Fibroblast of lung (primary cell): ENCODE results near the gene AKAP13. TPM values are rescaled to one million over a fixed set of nuclear protein-coding genes. Genes with fewer than 3 reads are reported as not detected.

Experiments
- DNase-seq, 2 donors: peaks; one replicate each; pipeline versions ENCODE4 v3.0.0 to v3.0.0-alpha.2; 2010; ENCODE audit warnings: low read depth in 2 of 2
- H2AFZ ChIP-seq: 2 replicates; pipeline ENCODE4 v1.5.1; 2012; ENCODE audit warnings: low read length, control low read depth, inconsistent platforms
- H3K27ac ChIP-seq: 2 replicates; pipeline ENCODE4 v1.5.1; 2011; ENCODE audit warnings: low read length, control low read depth; ENCODE audit not compliant: insufficient read depth
- H3K27me3 ChIP-seq: 2 replicates; pipeline ENCODE4 v1.5.1; 2011; ENCODE audit warnings: mild to moderate bottlenecking, low read length; ENCODE audit not compliant: control insufficient read depth, insufficient read depth
- H3K36me3 ChIP-seq: 2 replicates; pipeline ENCODE4 v1.5.1; 2011; ENCODE audit warnings: low read length; ENCODE audit not compliant: control insufficient read depth, insufficient read depth
- H3K4me1 ChIP-seq: 2 replicates; pipeline ENCODE4 v1.5.1; 2011; ENCODE audit warnings: low read length; ENCODE audit not compliant: control insufficient read depth, insufficient read depth; ENCODE audit errors: extremely low read depth
- H3K4me2 ChIP-seq: 2 replicates; pipeline ENCODE4 v1.5.1; 2011; ENCODE audit warnings: low read length, control low read depth; ENCODE audit not compliant: insufficient read depth; ENCODE audit errors: extremely low read depth
- H3K4me3 ChIP-seq, 4 experiments: fragments of 200-600 bp in 1 of 4; sonication (generic) in 1 of 4; replicated peaks in 1 of 4; 2 replicates each; pipeline ENCODE4 v1.5.1; 2011 to 2016; ENCODE audit warnings: low read length in 4 of 4, low read depth in 3 of 4, mild to moderate bottlenecking in 3 of 4, control low read depth in 2 of 4, inconsistent platforms in 1 of 4, mixed read lengths in 1 of 4; ENCODE audit not compliant: insufficient read depth in 1 of 4; ENCODE audit errors: control extremely low read depth in 1 of 4
- H3K79me2 ChIP-seq: 2 replicates; pipeline ENCODE4 v1.5.1; 2012; ENCODE audit warnings: mild to moderate bottlenecking, low read length, inconsistent platforms; ENCODE audit not compliant: control insufficient read depth, insufficient read depth
- H3K9ac ChIP-seq: 2 replicates; pipeline ENCODE4 v1.5.1; 2011; ENCODE audit warnings: mild to moderate bottlenecking, low read length, control low read depth; ENCODE audit not compliant: insufficient read depth
- H3K9me3 ChIP-seq: 2 replicates; pipeline ENCODE4 v1.5.1; 2012; ENCODE audit warnings: low read depth, low read length; ENCODE audit not compliant: control insufficient read depth, insufficient read depth
- H4K20me1 ChIP-seq: 2 replicates; pipeline ENCODE4 v1.5.1; 2011; ENCODE audit warnings: low read length; ENCODE audit not compliant: control insufficient read depth, insufficient read depth; ENCODE audit errors: extremely low read depth
- EZH2 ChIP-seq: IDR thresholded peaks from 2 replicates; pipeline ENCODE4 v1.5.1; 2012; ENCODE audit warnings: low read length, control low read depth, mild to moderate bottlenecking; ENCODE audit errors: missing control alignments
- polyA plus RNA-seq, 2 donors: library from polyadenylated mRNA; depleted of rRNA in 1 of 2; stranded (reverse) in 1 of 2; unstranded in 1 of 2; fragments of >200 nt; gene quantifications; 2 replicates each; pipeline ENCODE4 v1.2.1, GENCODE V29; 2011 to 2012; ENCODE audit warnings: missing spikeins in 1 of 2
- total RNA-seq: library from RNA; depleted of rRNA; stranded (reverse); fragments of >200 nt; gene quantifications from 2 replicates; pipeline ENCODE4 v1.2.1, GENCODE V29; 2014
- TF ChIP-seq, protein P1 (sequence below), 2 donors: IDR thresholded peaks in 1 of 2; conservative IDR thresholded peaks in 1 of 2; 1 replicate in 1 of 2; 2 replicates in 1 of 2; pipeline ENCODE4 v1.5.1; 2011 to 2012; ENCODE audit warnings: low read length in 2 of 2, control low read depth in 1 of 2, inconsistent platforms in 1 of 2, low read depth in 1 of 2, mild to moderate bottlenecking in 1 of 2

Gene AKAP13
- total and polyA plus RNA-seq, 2 donors (not counting 1 experiment from before 2014, with no cell fraction given) = 8.3 to 68.4 TPM

DNA sequence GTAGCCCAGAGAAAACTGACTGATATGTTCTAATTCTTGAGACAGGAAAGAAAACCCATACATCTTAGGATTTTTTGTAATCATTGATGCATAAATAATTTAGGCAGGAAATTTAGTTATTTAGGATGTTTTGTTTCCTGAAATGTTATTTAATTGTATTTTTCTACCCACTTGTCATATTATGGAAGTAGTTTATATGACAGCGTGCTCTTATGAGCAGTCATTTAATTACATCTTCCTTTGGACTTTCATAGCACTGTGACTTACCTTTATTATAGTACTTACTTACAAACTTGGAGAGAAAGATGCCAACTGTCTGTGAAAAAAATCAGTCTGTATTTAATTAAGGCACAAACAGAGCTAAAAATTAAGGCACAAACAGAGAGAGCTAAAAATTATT, 65.0 kb downstream of the AKAP13 start:
- H3K4me3 ChIP-seq = no peak overlapping the region
- no peak for DNase-seq
- H3K27me3 ChIP-seq = no peaks in the 10 kb centered on the region
- no peaks in the 10 kb centered on the region for H3K36me3 ChIP-seq
- no peaks in the 10 kb centered on the region for H4K20me1 ChIP-seq
- TF ChIP-seq EZH2 = no peak
- TF ChIP-seq, protein P1, sequence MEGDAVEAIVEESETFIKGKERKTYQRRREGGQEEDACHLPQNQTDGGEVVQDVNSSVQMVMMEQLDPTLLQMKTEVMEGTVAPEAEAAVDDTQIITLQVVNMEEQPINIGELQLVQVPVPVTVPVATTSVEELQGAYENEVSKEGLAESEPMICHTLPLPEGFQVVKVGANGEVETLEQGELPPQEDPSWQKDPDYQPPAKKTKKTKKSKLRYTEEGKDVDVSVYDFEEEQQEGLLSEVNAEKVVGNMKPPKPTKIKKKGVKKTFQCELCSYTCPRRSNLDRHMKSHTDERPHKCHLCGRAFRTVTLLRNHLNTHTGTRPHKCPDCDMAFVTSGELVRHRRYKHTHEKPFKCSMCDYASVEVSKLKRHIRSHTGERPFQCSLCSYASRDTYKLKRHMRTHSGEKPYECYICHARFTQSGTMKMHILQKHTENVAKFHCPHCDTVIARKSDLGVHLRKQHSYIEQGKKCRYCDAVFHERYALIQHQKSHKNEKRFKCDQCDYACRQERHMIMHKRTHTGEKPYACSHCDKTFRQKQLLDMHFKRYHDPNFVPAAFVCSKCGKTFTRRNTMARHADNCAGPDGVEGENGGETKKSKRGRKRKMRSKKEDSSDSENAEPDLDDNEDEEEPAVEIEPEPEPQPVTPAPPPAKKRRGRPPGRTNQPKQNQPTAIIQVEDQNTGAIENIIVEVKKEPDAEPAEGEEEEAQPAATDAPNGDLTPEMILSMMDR (conservative IDR thresholded peaks at IDR 0.05 in 1 of 2, IDR thresholded peaks at IDR 0.05 in 1 of 2; ENCODE audit: low read depth in 1 of 2, low read length in 2 of 2) = no peak
- no peak overlapping the region for H3K4me2 ChIP-seq
- H3K79me2 ChIP-seq = peaks cover 26% of the 10 kb centered on the region
- no peaks in the 10 kb centered on the region for H3K9me3 ChIP-seq
- H3K27ac ChIP-seq = no peak overlapping the region
- H3K9ac ChIP-seq = no peak overlapping the region
- no peak overlapping the region for H2AFZ ChIP-seq
- no peaks in the 10 kb centered on the region for H3K4me1 ChIP-seq

DNA sequence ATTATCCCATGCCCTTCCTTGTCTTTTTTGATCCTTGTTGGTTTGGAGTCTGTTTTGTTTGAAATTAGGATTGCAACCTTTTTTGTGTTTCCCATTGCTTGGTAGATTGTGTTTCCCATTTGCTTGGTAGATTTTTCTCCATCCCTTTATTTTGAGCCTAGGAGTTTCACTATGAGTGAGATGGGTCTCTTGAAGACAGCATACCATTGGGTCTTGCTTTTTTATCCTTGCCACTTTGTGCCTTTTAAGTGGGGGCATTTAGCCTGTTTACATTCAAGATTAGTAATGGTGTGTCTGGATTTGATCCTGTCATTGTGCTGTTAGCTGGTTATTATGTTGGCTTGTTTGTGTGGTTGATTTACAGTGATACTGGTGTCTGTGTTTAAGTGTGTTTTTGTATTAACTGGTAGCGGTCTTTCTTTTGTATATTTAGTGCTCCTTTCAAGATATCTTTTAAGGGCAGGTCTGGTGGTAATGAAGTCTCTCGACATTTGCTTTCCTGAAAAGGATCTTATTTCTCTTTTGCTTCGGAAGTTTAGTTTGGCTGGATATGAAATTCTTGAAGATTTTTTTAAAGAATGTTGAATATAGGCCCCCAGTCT, 70.8 kb downstream of the AKAP13 start:
- no peak for DNase-seq
- Histone ChIP-seq H3K4me2 (no peak overlapping the region), H2AFZ (no peak overlapping the region), H3K27ac (no peak overlapping the region), H3K9me3 (no peaks in the 10 kb centered on the region), H3K4me3 (no peak overlapping the region), H4K20me1 (no peaks in the 10 kb centered on the region), H3K9ac (no peak overlapping the region), H3K36me3 (no peaks in the 10 kb centered on the region), H3K4me1 (no peaks in the 10 kb centered on the region), H3K79me2 (peaks cover 49% of the 10 kb centered on the region), H3K27me3 (no peaks in the 10 kb centered on the region)
- TF ChIP-seq EZH2 = no peak
- TF ChIP-seq, protein P1 (conservative IDR thresholded peaks at IDR 0.05 in 1 of 2, IDR thresholded peaks at IDR 0.05 in 1 of 2; ENCODE audit: low read depth in 1 of 2, low read length in 2 of 2) = no peak

DNA sequence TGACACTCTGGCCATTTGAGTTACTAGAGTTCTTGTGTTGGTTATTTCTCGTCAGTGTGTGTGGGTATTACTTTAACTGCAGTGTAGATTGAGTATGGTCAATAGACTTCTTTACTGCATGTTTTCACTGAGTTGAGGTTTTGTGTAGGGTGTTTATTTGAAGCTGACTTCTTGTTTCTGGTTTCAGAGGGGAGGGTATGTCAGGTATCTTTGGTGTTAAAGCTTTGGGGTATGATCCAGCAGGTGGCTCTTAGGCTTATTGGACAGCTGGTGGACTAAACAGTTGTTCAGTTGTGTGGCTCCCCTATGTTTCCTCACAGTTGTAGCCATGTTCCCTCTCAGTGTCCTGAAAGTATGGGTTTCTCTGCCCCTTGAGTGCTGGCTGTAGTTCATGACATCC, 72.0 kb downstream of the AKAP13 start:
- no peaks in the 10 kb centered on the region for H3K4me1 ChIP-seq
- no peaks in the 10 kb centered on the region for H4K20me1 ChIP-seq
- TF ChIP-seq, protein P1 (conservative IDR thresholded peaks at IDR 0.05 in 1 of 2, IDR thresholded peaks at IDR 0.05 in 1 of 2; ENCODE audit: low read depth in 1 of 2, low read length in 2 of 2) = no peak
- TF ChIP-seq EZH2 = no peak
- no peaks in the 10 kb centered on the region for H3K9me3 ChIP-seq
- H3K9ac ChIP-seq = no peak overlapping the region
- no peak overlapping the region for H3K4me2 ChIP-seq
- no peak overlapping the region for H3K27ac ChIP-seq
- DNase-seq = no peak
- H3K79me2 ChIP-seq = peaks cover 50% of the 10 kb centered on the region
- no peaks in the 10 kb centered on the region for H3K36me3 ChIP-seq
- H3K4me3 ChIP-seq = no peak overlapping the region
- no peaks in the 10 kb centered on the region for H3K27me3 ChIP-seq
- no peak overlapping the region for H2AFZ ChIP-seq
